Ectodermal cell (in vitro differentiated cells): ENCODE results near the gene MAPK8.

Experiments
- H3K27ac ChIP-seq: 2 replicates; pipeline ENCODE4 v1.7.0; 2013; ENCODE audit warnings: mild to moderate bottlenecking, low read depth, low read length; ENCODE audit not compliant: insufficient read depth, poor library complexity, severe bottlenecking
- H3K27me3 ChIP-seq: 2 replicates; pipeline ENCODE4 v1.7.0; 2013; ENCODE audit warnings: mild to moderate bottlenecking, low read length; ENCODE audit not compliant: insufficient read depth, control insufficient read depth, poor library complexity, severe bottlenecking
- H3K36me3 ChIP-seq: one replicate; pipeline ENCODE4 v1.7.0; 2013; ENCODE audit warnings: low read length; ENCODE audit not compliant: control insufficient read depth, insufficient read depth
- H3K4me1 ChIP-seq: one replicate; pipeline ENCODE4 v1.7.0; 2013; ENCODE audit warnings: low read length; ENCODE audit not compliant: control insufficient read depth, insufficient read depth
- H3K4me3 ChIP-seq: 2 replicates; pipeline ENCODE4 v1.7.0; 2013; ENCODE audit warnings: low read depth, low read length, control low read depth; ENCODE audit not compliant: insufficient read depth
- H3K9me3 ChIP-seq: 2 replicates; pipeline ENCODE4 v1.7.0; 2013; ENCODE audit warnings: mild to moderate bottlenecking, low read length, moderate library complexity; ENCODE audit not compliant: control insufficient read depth
- WGBS, 2 experiments: methylation state at CpG; one replicate each; pipeline ENCODE4 v1.1.7; 2013; ENCODE audit warnings: missing lambda C conversion rate in 2 of 2; 5-methylcytosine and 5-hydroxymethylcytosine counted together

MAPK8 gene

GRCh38 chr10:48391994-48392393, 85.5 kb downstream of the MAPK8 start:
- Histone ChIP-seq H3K27me3 (no peaks in the 10 kb centered on the region), H3K9me3 (no peaks in the 10 kb centered on the region), H3K36me3 (no peaks in the 10 kb centered on the region), H3K4me3 (no peak overlapping the region), H3K4me1 (no peaks in the 10 kb centered on the region), H3K27ac (no peak overlapping the region)
- WGBS, 2 experiments = 87 to 99% methylated on average over 2 of the region's 3 CpGs

- Histone ChIP-seq H3K4me3 (no peak overlapping the region), H3K27ac (no peak overlapping the region), H3K36me3 (no peaks in the 10 kb centered on the region), H3K9me3 (no peaks in the 10 kb centered on the region), H3K27me3 (no peaks in the 10 kb centered on the region), H3K4me1 (peaks cover 17% of the 10 kb centered on the region)
- WGBS, 2 experiments = 78 to 95% methylated on average over 1 to 2 of the region's 4 CpGs
These were observed 91.8 kb downstream of the MAPK8 start for GRCh38 chr10:48398261-48398660.

- H3K27me3 ChIP-seq = no peaks in the 10 kb centered on the region
- H3K27ac ChIP-seq = peak overlapping the region; percentile 17
- no peak overlapping the region for H3K4me3 ChIP-seq
- 46 to 49% methylated on average over 5 of the region's 5 CpGs for WGBS, 2 experiments
- peaks cover 17% of the 10 kb centered on the region for H3K4me1 ChIP-seq
- H3K9me3 ChIP-seq = no peaks in the 10 kb centered on the region
- H3K36me3 ChIP-seq = no peaks in the 10 kb centered on the region
These were observed 92.6 kb downstream of the MAPK8 start for GRCh38 chr10:48399056-48399541.

- no CpG with 5 or more reads among the region's 1 CpG for WGBS, 2 experiments
- no peaks in the 10 kb centered on the region for H3K9me3 ChIP-seq
- H3K4me3 ChIP-seq = no peak overlapping the region
- H3K27ac ChIP-seq = no peak overlapping the region
- peaks cover 17% of the 10 kb centered on the region for H3K4me1 ChIP-seq
- H3K36me3 ChIP-seq = no peaks in the 10 kb centered on the region
- no peaks in the 10 kb centered on the region for H3K27me3 ChIP-seq
These were observed 93.1 kb downstream of the MAPK8 start for GRCh38 chr10:48399551-48399950.

- no peaks in the 10 kb centered on the region for H3K27me3 ChIP-seq
- 65 to 76% methylated on average over 2 to 3 of the region's 3 CpGs for WGBS, 2 experiments
- no peak overlapping the region for H3K27ac ChIP-seq
- H3K36me3 ChIP-seq = no peaks in the 10 kb centered on the region
- H3K9me3 ChIP-seq = no peaks in the 10 kb centered on the region
- peaks cover 17% of the 10 kb centered on the region for H3K4me1 ChIP-seq
- no peak overlapping the region for H3K4me3 ChIP-seq
These were observed 93.8 kb downstream of the MAPK8 start for GRCh38 chr10:48400129-48400849.

- H3K36me3 ChIP-seq = no peaks in the 10 kb centered on the region
- no peak overlapping the region for H3K4me3 ChIP-seq
- WGBS, 2 experiments = 67% methylated on average over 1 of the region's 1 CpG; no CpG with 5 or more reads in 1 of the 2 experiments
- H3K4me1 ChIP-seq = peaks cover 17% of the 10 kb centered on the region
- no peaks in the 10 kb centered on the region for H3K27me3 ChIP-seq
- no peak overlapping the region for H3K27ac ChIP-seq
- H3K9me3 ChIP-seq = no peaks in the 10 kb centered on the region
These were observed 94.4 kb downstream of the MAPK8 start for GRCh38 chr10:48400850-48401220.

- H3K27me3 ChIP-seq = no peaks in the 10 kb centered on the region
- H3K4me3 ChIP-seq = no peak overlapping the region
- peaks cover 2% of the 10 kb centered on the region for H3K4me1 ChIP-seq
- WGBS, 2 experiments = 95% methylated on average over 4 of the region's 4 CpGs
- no peaks in the 10 kb centered on the region for H3K9me3 ChIP-seq
- H3K27ac ChIP-seq = no peak overlapping the region
- H3K36me3 ChIP-seq = no peaks in the 10 kb centered on the region
These were observed 98.2 kb downstream of the MAPK8 start for GRCh38 chr10:48404646-48405045.

- Histone ChIP-seq H3K36me3 (peaks cover 14% of the 10 kb centered on the region), H3K27me3 (no peaks in the 10 kb centered on the region), H3K4me3 (no peak overlapping the region), H3K27ac (no peak overlapping the region), H3K4me1 (no peaks in the 10 kb centered on the region), H3K9me3 (no peaks in the 10 kb centered on the region)
- 76 to 83% methylated on average over 3 of the region's 3 CpGs for WGBS, 2 experiments
These were observed 99.7 kb downstream of the MAPK8 start for GRCh38 chr10:48406204-48406603.

- Histone ChIP-seq H3K9me3 (no peaks in the 10 kb centered on the region), H3K36me3 (peaks cover 19% of the 10 kb centered on the region), H3K27me3 (no peaks in the 10 kb centered on the region), H3K4me1 (no peaks in the 10 kb centered on the region), H3K27ac (no peak overlapping the region), H3K4me3 (no peak overlapping the region)
- 97 to 98% methylated on average over 4 of the region's 4 CpGs for WGBS, 2 experiments
These were observed 100.2 kb downstream of the MAPK8 start for GRCh38 chr10:48406658-48407057.

- no peaks in the 10 kb centered on the region for H3K4me1 ChIP-seq
- H3K27me3 ChIP-seq = no peaks in the 10 kb centered on the region
- no peak overlapping the region for H3K4me3 ChIP-seq
- H3K27ac ChIP-seq = no peak overlapping the region
- 99% methylated on average over 4 to 5 of the region's 6 CpGs for WGBS, 2 experiments
- no peaks in the 10 kb centered on the region for H3K9me3 ChIP-seq
- H3K36me3 ChIP-seq = peaks cover 33% of the 10 kb centered on the region
These were observed 104.0 kb downstream of the MAPK8 start for GRCh38 chr10:48410503-48410902.
